ENCODE results near the gene FAH.
A peak's percentile ranks its signal among the peaks of the same experiment; 100 is the strongest.

FAH gene

GRCh38 chr15:80141916-80142598 is 10.7 kb upstream of the FAH start:
- DNase-seq = no peak
- in situ Hi-C loops (cut with MboI; ENCODE audit: low pct_unique_long_range_greater_than_20kb, low sequenced_read_pairs) = no loop called here

DNA sequence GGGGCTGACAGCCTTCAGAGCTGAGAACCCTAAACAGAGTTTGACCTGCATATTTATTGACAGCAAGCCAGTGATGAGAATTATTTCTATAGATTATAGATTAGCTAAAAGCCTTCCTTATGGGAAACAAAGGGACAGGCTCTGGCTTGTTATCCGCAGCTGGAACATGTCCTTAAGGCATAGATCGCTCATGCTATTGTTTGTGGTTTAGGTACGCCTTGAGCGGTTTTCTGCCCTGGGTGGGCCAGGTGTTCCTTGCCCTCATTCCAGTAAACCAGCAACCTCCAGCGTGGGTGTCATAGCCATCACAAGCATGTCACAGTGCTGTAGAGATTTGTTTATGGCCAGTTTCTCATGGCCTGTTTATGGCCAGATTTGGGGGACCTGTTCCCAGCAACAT is 10.2 kb upstream of the FAH start:
- in situ Hi-C loops (cut with MboI; ENCODE audit: low pct_unique_long_range_greater_than_20kb, low sequenced_read_pairs) = no loop called here
- no peak for DNase-seq

GRCh38 chr15:80151148-80151547 is 1.7 kb upstream of the FAH start:
- in situ Hi-C loops (cut with MboI; ENCODE audit: low pct_unique_long_range_greater_than_20kb, low sequenced_read_pairs) = loop anchor here (25.0 kb wide), 1 partner anchor 264 kb away; the partner anchor contains the start of gene MTHFS
- no peak for DNase-seq

- in situ Hi-C loops (cut with MboI; ENCODE audit: low pct_unique_long_range_greater_than_20kb, low sequenced_read_pairs) = loop anchor here (25.0 kb wide), 1 partner anchor 264 kb away; the partner anchor contains the start of gene MTHFS
- no peak for DNase-seq
Observed at GRCh38 chr15:80151576-80151975, 1.2 kb upstream of the FAH start.

DNA sequence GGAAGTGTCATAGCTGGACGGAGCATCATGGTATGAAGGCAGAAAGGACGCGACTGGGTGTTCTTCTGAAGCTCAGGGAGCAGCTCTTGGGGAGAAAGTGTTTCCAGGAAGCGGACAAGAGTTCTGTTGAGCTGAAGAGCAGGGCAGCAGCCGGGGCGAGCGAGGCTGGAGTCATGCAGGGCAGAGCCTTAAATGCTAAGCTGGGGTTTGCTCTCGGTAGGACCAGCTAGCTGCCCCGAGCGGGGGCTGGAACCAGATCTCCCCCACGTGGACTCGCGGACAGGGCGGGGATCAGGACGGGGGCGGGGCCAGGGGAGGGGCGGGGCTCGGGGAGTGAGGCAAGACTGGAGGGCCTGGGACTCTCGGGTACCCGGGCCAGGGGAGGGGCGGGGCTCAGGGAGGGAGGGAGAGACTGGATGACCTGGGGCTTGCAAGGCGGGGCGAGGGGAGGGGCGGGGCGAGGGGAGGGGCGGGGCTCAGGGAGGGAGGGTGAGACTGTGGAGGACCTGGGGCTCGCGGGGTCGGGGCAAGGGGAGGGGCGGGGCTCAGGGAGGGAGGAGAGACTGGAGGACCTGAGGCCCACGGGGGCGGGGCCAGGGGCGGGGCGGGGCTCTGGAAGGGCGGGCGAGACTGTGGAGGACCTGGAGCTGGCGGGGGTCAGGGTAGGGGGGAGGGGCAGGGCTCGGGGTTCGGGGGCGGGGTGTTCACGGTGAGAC is 461 bp upstream of the FAH start:
- peak; percentile 85 for DNase-seq
- in situ Hi-C loops (cut with MboI; ENCODE audit: low pct_unique_long_range_greater_than_20kb, low sequenced_read_pairs) = loop anchor here (25.0 kb wide), 1 partner anchor 265 kb away; the partner anchor contains the start of gene MTHFS

GRCh38 chr15:80153900-80154299 is 1.1 kb downstream of the FAH start:
- peak; percentile 33 for DNase-seq
- in situ Hi-C loops (cut with MboI; ENCODE audit: low pct_unique_long_range_greater_than_20kb, low sequenced_read_pairs) = loop anchor here (25.0 kb wide), 1 partner anchor 267 kb away; the partner anchor contains the start of gene MTHFS

DNA sequence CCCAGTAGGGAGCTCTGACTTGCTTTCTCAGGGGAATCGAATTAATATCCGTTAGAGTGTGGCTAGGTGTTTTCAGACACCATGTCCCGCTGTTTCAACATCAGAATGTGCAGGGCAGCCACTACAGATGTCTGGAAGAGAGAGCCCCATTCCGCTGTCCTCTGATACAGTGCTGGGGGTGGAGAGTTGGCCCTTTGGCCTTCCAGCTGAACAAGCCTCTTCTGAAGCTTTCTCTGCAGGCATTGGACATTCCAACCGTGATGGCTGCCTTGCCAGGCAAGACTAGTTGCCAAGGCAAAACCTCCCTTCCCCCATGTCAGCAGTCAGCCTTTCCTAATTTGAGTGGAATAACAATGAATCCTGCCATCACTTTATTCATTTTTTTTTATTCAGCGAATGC is 1.5 kb downstream of the FAH start:
- DNase-seq = no peak

GRCh38 chr15:80155001-80155377 is 2.2 kb downstream of the FAH start:
- DNase-seq = peak; percentile 52
- in situ Hi-C loops (cut with MboI; ENCODE audit: low pct_unique_long_range_greater_than_20kb, low sequenced_read_pairs) = loop anchor here (25.0 kb wide), 1 partner anchor 268 kb away; the partner anchor contains the start of gene MTHFS

More for the DNA sequence above, 1.5 kb downstream of the FAH start:
- in situ Hi-C loops (cut with MboI; ENCODE audit: low pct_unique_long_range_greater_than_20kb, low sequenced_read_pairs) = loop anchor here (25.0 kb wide), 1 partner anchor 267 kb away; the partner anchor contains the start of gene MTHFS

- DNase-seq = peak; percentile 88
- in situ Hi-C loops (cut with MboI; ENCODE audit: low pct_unique_long_range_greater_than_20kb, low sequenced_read_pairs) = loop anchor here (25.0 kb wide), 1 partner anchor 268 kb away; the partner anchor contains the start of gene MTHFS
Observed at GRCh38 chr15:80155378-80156175, 2.8 kb downstream of the FAH start.

DNA sequence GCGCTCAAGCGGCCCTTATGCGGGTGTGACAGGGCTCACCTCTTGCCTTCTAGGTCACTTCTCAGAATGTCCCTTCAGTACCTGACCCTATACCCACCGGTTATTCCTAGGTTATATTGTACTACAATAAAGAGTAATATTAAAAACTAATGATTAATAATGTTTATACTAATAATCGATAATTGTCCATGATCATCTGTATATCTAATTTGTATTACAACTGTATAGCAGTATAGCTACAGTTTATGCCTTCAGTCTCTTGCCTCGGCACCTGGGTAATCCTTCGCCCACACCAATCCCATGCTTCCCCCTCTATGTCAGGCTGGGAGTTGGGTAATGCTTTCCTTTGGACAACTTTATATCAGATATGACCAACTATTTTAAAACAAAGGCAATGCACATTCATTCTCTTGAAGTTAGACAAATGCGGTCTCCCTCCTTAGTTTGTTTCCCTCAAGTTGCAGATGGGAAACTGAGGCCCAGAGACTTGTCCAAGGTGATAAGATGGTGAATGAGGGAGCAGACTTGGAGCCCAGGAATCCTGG is 3.4 kb downstream of the FAH start:
- DNase-seq = no peak
- in situ Hi-C loops (cut with MboI; ENCODE audit: low pct_unique_long_range_greater_than_20kb, low sequenced_read_pairs) = loop anchor here (25.0 kb wide), 1 partner anchor 269 kb away; the partner anchor contains the start of gene MTHFS

DNA sequence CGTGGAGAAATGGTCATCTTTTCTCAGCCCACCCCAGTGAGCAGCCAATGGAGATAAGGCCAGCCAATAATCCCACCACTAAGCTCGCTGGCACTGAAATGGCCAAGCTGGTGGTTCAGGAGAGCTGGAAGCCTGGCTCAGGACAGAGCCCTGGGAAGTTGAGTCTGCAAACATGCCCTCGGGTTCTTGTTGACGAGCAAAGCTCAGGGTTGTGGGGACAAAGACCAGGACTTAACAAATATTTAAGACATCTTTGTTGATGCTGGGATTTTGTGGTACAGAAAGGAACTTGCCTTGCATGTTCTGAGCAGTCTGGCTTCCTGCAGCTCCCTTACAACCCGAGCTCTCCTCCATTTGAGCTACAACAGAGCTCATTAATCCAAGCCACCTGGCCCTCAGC is 4.4 kb downstream of the FAH start:
- in situ Hi-C loops (cut with MboI; ENCODE audit: low pct_unique_long_range_greater_than_20kb, low sequenced_read_pairs) = loop anchor here (25.0 kb wide), 1 partner anchor 270 kb away; the partner anchor contains the start of gene MTHFS
- DNase-seq = peak; percentile 52

- no peak for DNase-seq
- in situ Hi-C loops (cut with MboI; ENCODE audit: low pct_unique_long_range_greater_than_20kb, low sequenced_read_pairs) = loop anchor here (25.0 kb wide), 1 partner anchor 272 kb away; the partner anchor contains the start of gene MTHFS
Observed at GRCh38 chr15:80159301-80159700, 6.5 kb downstream of the FAH start.

DNA sequence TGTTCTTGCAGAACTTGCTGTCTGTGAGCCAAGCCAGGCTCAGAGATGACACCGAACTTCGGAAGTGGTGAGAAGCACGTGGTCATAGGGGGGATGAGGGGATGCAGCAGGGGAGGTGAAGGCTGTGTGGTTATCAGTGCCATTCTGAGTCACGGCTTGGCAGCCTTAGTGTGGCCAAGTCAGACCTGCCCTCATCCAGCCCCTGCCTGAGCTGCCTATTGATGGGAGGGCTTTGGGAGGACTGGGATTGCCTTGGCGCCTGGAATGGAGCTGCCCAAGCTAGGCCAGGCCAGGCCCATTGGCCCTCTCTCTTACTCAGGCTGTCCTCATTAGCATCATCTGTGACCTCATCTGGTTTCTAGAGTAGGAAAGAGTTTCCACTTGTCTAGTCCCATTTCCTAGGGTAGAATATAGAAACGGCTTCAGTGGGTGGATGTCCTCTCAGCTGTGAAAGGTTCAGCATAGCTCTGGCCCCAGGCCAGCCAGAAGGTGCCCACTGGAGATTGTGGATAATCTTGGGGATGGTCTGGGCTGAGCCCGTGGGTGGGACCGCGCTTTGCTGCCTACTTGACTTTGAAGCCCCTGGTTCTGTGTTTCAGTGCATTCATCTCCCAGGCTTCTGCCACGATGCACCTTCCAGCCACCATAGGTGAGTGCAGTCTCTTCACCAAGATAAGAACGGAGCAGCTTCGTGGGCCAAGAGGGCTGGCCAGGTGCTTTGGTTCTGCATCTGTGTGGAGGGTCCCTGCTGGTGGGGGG is 7.2 kb downstream of the FAH start:
- DNase-seq = no peak
- in situ Hi-C loops (cut with MboI; ENCODE audit: low pct_unique_long_range_greater_than_20kb, low sequenced_read_pairs) = loop anchor here (25.0 kb wide), 1 partner anchor 273 kb away; the partner anchor contains the start of gene MTHFS

- peak; percentile 99 for DNase-seq
- in situ Hi-C loops (cut with MboI; ENCODE audit: low pct_unique_long_range_greater_than_20kb, low sequenced_read_pairs) = loop anchor here (25.0 kb wide), 1 partner anchor 273 kb away; the partner anchor contains the start of gene MTHFS
Observed at GRCh38 chr15:80160570-80161156, 7.9 kb downstream of the FAH start.

DNA sequence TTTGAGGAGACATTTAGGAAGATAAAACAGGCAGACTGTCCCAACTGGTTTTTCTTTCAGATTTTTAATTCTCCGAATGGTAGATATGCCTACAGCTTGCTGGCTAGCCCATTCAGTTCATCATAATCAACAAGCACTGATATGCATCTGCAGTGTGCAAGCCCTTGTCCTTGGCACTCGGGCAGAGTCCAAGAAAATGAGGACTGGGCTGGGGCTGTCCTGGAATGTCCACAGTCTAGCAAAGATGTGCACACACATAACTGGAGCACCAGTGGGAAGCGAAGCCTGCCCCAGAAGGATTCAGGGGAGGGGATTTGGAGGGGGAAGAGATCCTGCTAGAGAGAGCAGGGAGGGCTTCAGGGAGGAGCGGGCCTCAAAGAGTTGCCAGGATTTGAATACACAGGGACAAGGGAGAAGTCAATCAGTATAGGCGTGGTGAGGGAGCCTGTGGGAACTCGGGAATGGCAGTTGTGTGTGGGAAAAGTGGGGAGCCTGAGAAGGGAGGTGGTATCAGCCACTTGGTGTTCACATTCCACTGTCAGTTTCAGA is 8.7 kb downstream of the FAH start:
- DNase-seq = no peak
- in situ Hi-C loops (cut with MboI; ENCODE audit: low pct_unique_long_range_greater_than_20kb, low sequenced_read_pairs) = loop anchor here (25.0 kb wide), 1 partner anchor 274 kb away; the partner anchor contains the start of gene MTHFS

- DNase-seq = no peak
Observed at GRCh38 chr15:80162059-80162554, 9.3 kb downstream of the FAH start.

GRCh38 chr15:80163217-80163616 is 10.4 kb downstream of the FAH start:
- in situ Hi-C loops (cut with MboI; ENCODE audit: low pct_unique_long_range_greater_than_20kb, low sequenced_read_pairs) = loop anchor here (25.0 kb wide), 1 partner anchor 276 kb away; the partner anchor contains the start of gene MTHFS
- no peak for DNase-seq

More at GRCh38 chr15:80162059-80162554, 9.3 kb downstream of the FAH start:
- in situ Hi-C loops (cut with MboI; ENCODE audit: low pct_unique_long_range_greater_than_20kb, low sequenced_read_pairs) = loop anchor here (25.0 kb wide), 1 partner anchor 275 kb away; the partner anchor contains the start of gene MTHFS
